Measurements from ENCODE around the gene DTD2. TPM values are rescaled to one million over a fixed set of nuclear protein-coding genes. Genes with fewer than 3 reads are reported as not detected.

Gene DTD2
- total RNA-seq, 1 experiment from 2014 or later, result 36.8 TPM

- no peak for ATAC-seq
- no peak overlapping the region for H3K4me3 ChIP-seq (ENCODE audit: low read length)
- DNase-seq, result no peak
- no peaks in the 10 kb centered on the region for H3K9me3 ChIP-seq (ENCODE audit: low read length)
- no peaks in the 10 kb centered on the region for H3K4me1 ChIP-seq (ENCODE audit: insufficient read depth, low read length)
- ChIA-PET CTCF (no interaction called here), POLR2A (ENCODE audit: unreplicated experiment) (interaction anchor here (0.6 kb wide), 1 partner anchor 433 kb away, joined by 3 read pairs; no protein-coding TSS in a partner anchor)
- no peak overlapping the region for H2AFZ ChIP-seq (ENCODE audit: low read length)
- no peaks in the 10 kb centered on the region for H3K9me2 ChIP-seq (replicated peaks; ENCODE audit: low read length)
- H3K36me3 ChIP-seq (ENCODE audit: low read depth, low read length), result no peaks in the 10 kb centered on the region
- no peak overlapping the region for H3K4me2 ChIP-seq (ENCODE audit: low read length)
- no peak overlapping the region for H3K27ac ChIP-seq (ENCODE audit: low read length)
- intact Hi-C loops (cut with micrococcal nuclease), result no loop called here
- TF ChIP-seq EZH2phosphoT487 (IDR thresholded peaks at IDR 0.05; ENCODE audit: borderline replicate concordance, low read length) (no peak), CTCF (conservative IDR thresholded peaks at IDR 0.05; ENCODE audit: low read depth, low read length) (no peak), EZH2 (IDR thresholded peaks at IDR 0.05; ENCODE audit: low read length, unreplicated experiment) (no peak)
- H3K9ac ChIP-seq (ENCODE audit: low read length), result no peak overlapping the region
- no peaks in the 10 kb centered on the region for H3K79me2 ChIP-seq (ENCODE audit: low read length)
- no TSS peak for BruUV-seq (replicated peaks)
- H3K27me3 ChIP-seq (ENCODE audit: low read length), result no peaks in the 10 kb centered on the region
- H4K20me1 ChIP-seq (ENCODE audit: low read length), result no peaks in the 10 kb centered on the region
- H3F3A ChIP-seq (ENCODE audit: low read length, unreplicated experiment), result no peaks in the 10 kb centered on the region
Measured at GRCh38 chr14:31428011-31428410, 29.3 kb downstream of the DTD2 start.

- Histone ChIP-seq H3F3A (ENCODE audit: low read length, unreplicated experiment) (no peaks in the 10 kb centered on the region), H3K4me2 (ENCODE audit: low read length) (no peak overlapping the region), H3K9ac (ENCODE audit: low read length) (no peak overlapping the region), H3K9me3 (ENCODE audit: low read length) (no peaks in the 10 kb centered on the region), H2AFZ (ENCODE audit: low read length) (no peak overlapping the region), H3K27ac (ENCODE audit: low read length) (no peak overlapping the region), H3K4me3 (ENCODE audit: low read length) (no peak overlapping the region), H4K20me1 (ENCODE audit: low read length) (no peaks in the 10 kb centered on the region), H3K9me2 (replicated peaks; ENCODE audit: low read length) (no peaks in the 10 kb centered on the region), H3K36me3 (ENCODE audit: low read depth, low read length) (no peaks in the 10 kb centered on the region), H3K27me3 (ENCODE audit: low read length) (no peaks in the 10 kb centered on the region), H3K79me2 (ENCODE audit: low read length) (no peaks in the 10 kb centered on the region), H3K4me1 (ENCODE audit: insufficient read depth, low read length) (no peaks in the 10 kb centered on the region)
- POLR2A ChIA-PET (ENCODE audit: unreplicated experiment), result no interaction called here
- DNase-seq (no peak), ATAC-seq (no peak)
- CTCF ChIA-PET, result no interaction called here
- intact Hi-C loops (cut with micrococcal nuclease), result no loop called here
- BruUV-seq (replicated peaks), result no TSS peak
- TF ChIP-seq EZH2phosphoT487 (IDR thresholded peaks at IDR 0.05; ENCODE audit: borderline replicate concordance, low read length) (no peak), EZH2 (IDR thresholded peaks at IDR 0.05; ENCODE audit: low read length, unreplicated experiment) (no peak), CTCF (conservative IDR thresholded peaks at IDR 0.05; ENCODE audit: low read depth, low read length) (no peak)
Measured at GRCh38 chr14:31426663-31427062, 30.6 kb downstream of the DTD2 start.

- ChIA-PET POLR2A (ENCODE audit: unreplicated experiment) (no interaction called here), CTCF (no interaction called here)
- Histone ChIP-seq H3F3A (ENCODE audit: low read length, unreplicated experiment) (no peaks in the 10 kb centered on the region), H3K9me2 (replicated peaks; ENCODE audit: low read length) (no peaks in the 10 kb centered on the region), H3K9me3 (ENCODE audit: low read length) (no peaks in the 10 kb centered on the region), H4K20me1 (ENCODE audit: low read length) (no peaks in the 10 kb centered on the region), H3K4me1 (ENCODE audit: insufficient read depth, low read length) (peaks cover 4% of the 10 kb centered on the region), H3K36me3 (ENCODE audit: low read depth, low read length) (no peaks in the 10 kb centered on the region), H3K9ac (ENCODE audit: low read length) (no peak overlapping the region), H3K27ac (ENCODE audit: low read length) (no peak overlapping the region), H3K27me3 (ENCODE audit: low read length) (no peaks in the 10 kb centered on the region), H3K4me3 (ENCODE audit: low read length) (no peak overlapping the region), H2AFZ (ENCODE audit: low read length) (no peak overlapping the region), H3K79me2 (ENCODE audit: low read length) (no peaks in the 10 kb centered on the region), H3K4me2 (ENCODE audit: low read length) (no peak overlapping the region)
- DNase-seq (no peak), ATAC-seq (no peak)
- intact Hi-C loops (cut with micrococcal nuclease), result no loop called here
- no peak for TF ChIP-seq EZH2 (IDR thresholded peaks at IDR 0.05; ENCODE audit: low read length, unreplicated experiment)
- TF ChIP-seq CTCF (conservative IDR thresholded peaks at IDR 0.05; ENCODE audit: low read depth, low read length), result no peak
- TF ChIP-seq EZH2phosphoT487 (IDR thresholded peaks at IDR 0.05; ENCODE audit: borderline replicate concordance, low read length), result no peak
- no TSS peak for BruUV-seq (replicated peaks)
Measured at GRCh38 chr14:31425905-31426304, 31.4 kb downstream of the DTD2 start.
